Spleen (tissue), 11 donors: ENCODE results near the gene MGST2. TPM values are rescaled to one million over a fixed set of nuclear protein-coding genes. Genes with fewer than 3 reads are reported as not detected.
A peak's percentile ranks its signal among the peaks of the same experiment; 100 is the strongest.

Experiments
- DNase-seq: peaks from one replicate; pipeline ENCODE4 v3.0.0-alpha.2; 2020
- H3K27ac ChIP-seq, 8 donors: fragments of 200-600 bp; sonication (generic) in 7 of 8; 1 replicate in 4 of 8; 2 replicates in 4 of 8; pipeline versions ENCODE4 v1.5.0 to v1.8.0; 2016 to 2021; ENCODE audit warnings: inconsistent platforms in 4 of 8, mild to moderate bottlenecking in 4 of 8, moderate library complexity in 1 of 8
- H3K27me3 ChIP-seq, 7 donors: fragments of 200-600 bp; sonication (generic) in 6 of 7; replicated peaks in 1 of 7; 1 replicate in 4 of 7; 2 replicates in 3 of 7; pipeline versions ENCODE4 v1.5.0 to v1.8.0; 2016 to 2021; ENCODE audit warnings: inconsistent platforms in 3 of 7, mild to moderate bottlenecking in 1 of 7
- H3K36me3 ChIP-seq, 6 donors: fragments of 200-600 bp; sonication (generic) in 5 of 6; 1 replicate in 4 of 6; 2 replicates in 2 of 6; pipeline versions ENCODE4 v1.5.0 to v1.8.0; 2016 to 2021; ENCODE audit warnings: inconsistent platforms in 2 of 6
- H3K4me1 ChIP-seq, 6 donors: fragments of 200-600 bp; sonication (generic) in 5 of 6; 1 replicate in 3 of 6; 2 replicates in 3 of 6; pipeline versions ENCODE4 v1.5.0 to v1.8.0; 2016 to 2021; ENCODE audit warnings: inconsistent platforms in 3 of 6
- H3K4me3 ChIP-seq, 8 donors: fragments of 200-600 bp; sonication (generic) in 7 of 8; 1 replicate in 4 of 8; 2 replicates in 4 of 8; pipeline versions ENCODE4 v1.5.0 to v1.8.0; 2016 to 2021; ENCODE audit warnings: inconsistent platforms in 4 of 8, mild to moderate bottlenecking in 4 of 8, moderate library complexity in 2 of 8
- H3K9me3 ChIP-seq, 8 donors: fragments of 200-600 bp; sonication (generic) in 7 of 8; 1 replicate in 4 of 8; 2 replicates in 4 of 8; pipeline versions ENCODE4 v1.5.0 to v1.8.0; 2016 to 2021; ENCODE audit warnings: inconsistent platforms in 4 of 8
- CTCF ChIP-seq, 11 experiments: fragments of 200-600 bp in 7 of 11; fragments of 450-650 bp in 4 of 11; sonication (generic) in 4 of 11; IDR thresholded peaks in 8 of 11; conservative IDR thresholded peaks in 3 of 11; 1 replicate in 7 of 11; 2 replicates in 4 of 11; pipeline versions ENCODE4 v1.4.0 to v1.8.0; 2016 to 2021; ENCODE audit warnings: antibody characterized with exemption in 11 of 11, inconsistent platforms in 4 of 11, mild to moderate bottlenecking in 1 of 11
- POLR2A ChIP-seq, 3 donors: fragments of 450-650 bp; IDR thresholded peaks; one replicate each; pipeline ENCODE4 v1.5.1; 2017; ENCODE audit warnings: antibody characterized with exemption in 3 of 3, mild to moderate bottlenecking in 1 of 3
- POLR2AphosphoS5 ChIP-seq, 3 donors: sonication (generic); formaldehyde crosslinking; IDR thresholded peaks; one replicate each; pipeline ENCODE4 v1.5.1; 2017; ENCODE audit warnings: antibody characterized with exemption in 3 of 3
- WGBS, 5 donors: extraction: QIAGEN DNeasy Blood & Tissue Kit in 3 of 5; methylation state at CpG; one replicate each; pipeline versions ENCODE4 v1.1.5 to v1.1.7; 2013 to 2018; 5-methylcytosine and 5-hydroxymethylcytosine counted together
- intact Hi-C: fragments of 100-400 bp; cut with DNase I; formaldehyde crosslinking; loops from one replicate; pipeline ENCODE4 v1.15.0; 2023; ENCODE audit warnings: low total_unique reads
- polyA plus RNA-seq, 3 donors: library from polyadenylated mRNA; stranded (reverse); fragments of 200-250 nt; gene quantifications; one replicate each; pipeline ENCODE4 v1.2.1, GENCODE V29; 2013
- total RNA-seq, 7 donors: library from RNA; depleted of rRNA in 3 of 7; stranded (reverse); fragments of >200 nt in 3 of 7; fragmentation: NEBNext Ultra II Directional in 4 of 7; extraction: Animal tissue kit (Norgen Biotek cat#: 25700) in 4 of 7; gene quantifications; one replicate each; pipeline versions ENCODE4 v1.1.0 to v1.2.1, GENCODE V29; 2016 to 2021
- donor health status: healthy with polysubstance abuse.
- donor health status: DM: no; HTN: no; CAD: no; lungs with moderate emphysema.
- donor health status: DM: no; HTN: no; CAD: no.
- donor health status: Bipolar disorder and iron deficiency.
- donor health status: healthy.
- donor health status: DM: no; HTN: no; CAD: no.
- donor health status: DM: yes; HTN: yes; CAD: no.

The MGST2 gene
- total and polyA plus RNA-seq, 10 donors: 26.9 to 114 (median 59.6) TPM

GRCh38 chr4:139658586-139659382 is 6.8 kb upstream of the MGST2 start:
- no peak for DNase-seq
- Histone ChIP-seq H3K4me1 (peaks cover 7 to 44% (median 24%) of the 10 kb centered on the region in 6 donors), H3K27ac (peak overlapping the region in 5 of 8 donors; percentile 31 to 84 (median 69)), H3K9me3 (no peaks in the 10 kb centered on the region), H3K4me3 (no peak overlapping the region), H3K36me3 (no peaks in the 10 kb centered on the region), H3K27me3 (no peaks in the 10 kb centered on the region)
- no peak for TF ChIP-seq POLR2A (IDR thresholded peaks at IDR 0.05)
- TF ChIP-seq POLR2AphosphoS5 (IDR thresholded peaks at IDR 0.05): no peak
- TF ChIP-seq CTCF (IDR thresholded peaks at IDR 0.05 in 8 of 11, conservative IDR thresholded peaks at IDR 0.05 in 3 of 11): no peak
- intact Hi-C loops: loop anchor here (10.0 kb wide), 1 partner anchor 624 kb away; no protein-coding TSS in a partner anchor
- 60 to 91% (median 86%) methylated on average over 2 of the region's 2 CpGs for WGBS, 5 donors

- intact Hi-C loops: loop anchor here (10.0 kb wide), 1 partner anchor 625 kb away; no protein-coding TSS in a partner anchor
- Histone ChIP-seq H3K36me3 (no peaks in the 10 kb centered on the region), H3K9me3 (no peaks in the 10 kb centered on the region), H3K4me1 (peaks cover 7 to 51% (median 25%) of the 10 kb centered on the region in 6 donors), H3K27ac (peak overlapping the region in 7 of 8 donors; percentile 74 to 88 (median 81)), H3K27me3 (no peaks in the 10 kb centered on the region), H3K4me3 (peak overlapping the region in 1 of 8 donors; percentile 14)
- 86 to 94% (median 90%) methylated on average over 12 of the region's 12 CpGs for WGBS, 5 donors
- TF ChIP-seq POLR2AphosphoS5 (IDR thresholded peaks at IDR 0.05) (no peak), POLR2A (IDR thresholded peaks at IDR 0.05) (no peak), CTCF (IDR thresholded peaks at IDR 0.05 in 8 of 11, conservative IDR thresholded peaks at IDR 0.05 in 3 of 11) (no peak)
- no peak for DNase-seq
Measured at GRCh38 chr4:139659735-139660424, 5.7 kb upstream of the MGST2 start.

- Histone ChIP-seq H3K27me3 (no peaks in the 10 kb centered on the region), H3K36me3 (no peaks in the 10 kb centered on the region), H3K27ac (peak overlapping the region; percentile 1 to 88 (median 80)), H3K9me3 (no peaks in the 10 kb centered on the region), H3K4me1 (peaks cover 7 to 58% (median 32%) of the 10 kb centered on the region in 6 donors), H3K4me3 (peak overlapping the region in 1 of 8 donors; percentile 21)
- DNase-seq: no peak
- WGBS, 5 donors: 31 to 53% (median 34%) methylated on average over 3 of the region's 3 CpGs
- TF ChIP-seq POLR2AphosphoS5 (IDR thresholded peaks at IDR 0.05): peak in 2 of 3 donors; percentile 36 to 50
- TF ChIP-seq CTCF (IDR thresholded peaks at IDR 0.05 in 8 of 11, conservative IDR thresholded peaks at IDR 0.05 in 3 of 11): no peak
- intact Hi-C loops: no loop called here
Measured at GRCh38 chr4:139660568-139661043, 5.0 kb upstream of the MGST2 start.
